GM19372 (cell line): ENCODE measurements around the gene SNCB.
"Not testable (repeated sequence)": the region's sequence is repeated elsewhere in the genome, so short reads cannot be mapped to it uniquely, and the experiment has no call there.

ENCODE experiments used
- ATAC-seq: cut with Tn5 transposase; IDR thresholded peaks from one replicate; pipeline ENCODE4 v1.9.1; 2021; ENCODE audit warnings: mild to moderate bottlenecking, low read depth, moderate library complexity; ENCODE audit not compliant: unreplicated experiment

SNCB gene

GRCh38 chr5:176606032-176606431, 24.3 kb downstream of the SNCB start:
- ATAC-seq, result no peak

GRCh38 chr5:176603091-176603490, 27.2 kb downstream of the SNCB start:
- no peak for ATAC-seq

- no peak for ATAC-seq
Observed at GRCh38 chr5:176601901-176602482, 28.3 kb downstream of the SNCB start.

GRCh38 chr5:176599749-176600430, 30.4 kb downstream of the SNCB start:
- ATAC-seq, result not testable (repeated sequence)

DNA sequence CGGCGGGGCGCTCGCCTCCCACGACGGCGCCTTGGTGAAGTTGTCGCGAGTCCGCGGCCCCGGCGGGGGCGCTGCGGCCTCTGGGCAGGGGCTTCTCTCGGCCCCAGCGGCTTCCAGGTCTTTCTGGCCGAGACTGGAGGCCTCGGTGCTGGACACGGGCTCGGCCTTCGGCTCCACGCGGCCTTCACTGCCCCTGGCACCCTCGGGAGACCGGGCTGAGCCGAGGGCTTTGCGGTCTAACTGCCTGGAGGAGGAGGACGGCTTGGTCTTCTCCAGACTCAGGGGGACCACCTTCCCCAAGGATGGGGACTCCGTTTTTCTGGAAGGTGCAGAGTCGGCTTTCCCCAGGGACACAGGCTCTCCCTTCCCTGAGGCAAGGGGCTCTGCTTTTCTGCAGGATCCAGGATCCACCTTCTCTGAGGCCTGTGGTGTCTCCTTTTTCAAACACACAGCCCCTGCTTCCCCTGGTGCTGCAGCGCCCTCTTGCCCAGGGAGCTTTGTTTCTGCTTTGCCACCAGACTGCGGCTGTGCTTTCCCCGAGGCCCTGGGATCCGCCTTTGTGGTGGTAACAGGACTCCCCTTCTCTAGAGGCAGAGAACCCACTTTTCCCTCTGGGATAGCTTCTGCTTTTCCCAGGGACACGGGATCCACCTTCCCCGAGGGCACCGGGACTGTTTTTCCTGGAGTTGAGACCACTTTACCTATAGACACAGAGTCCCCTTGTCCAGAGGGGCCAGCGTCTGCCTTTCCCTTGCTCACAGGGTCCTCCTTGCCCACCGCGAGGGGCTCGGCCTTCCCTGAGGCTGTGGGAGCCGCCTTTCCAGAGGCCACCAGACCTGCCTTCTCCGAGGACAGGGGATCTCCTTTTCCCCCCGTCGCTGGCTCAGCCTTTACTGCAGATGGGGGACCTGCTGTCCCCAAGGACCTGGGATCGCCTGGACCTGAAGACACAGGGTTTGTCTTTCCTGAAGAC, 32.6 kb downstream of the SNCB start:
- ATAC-seq, result no peak

GRCh38 chr5:176596689-176597416, 33.5 kb downstream of the SNCB start:
- no peak for ATAC-seq

- ATAC-seq, result no peak
Observed at GRCh38 chr5:176596069-176596644, 34.2 kb downstream of the SNCB start.

DNA sequence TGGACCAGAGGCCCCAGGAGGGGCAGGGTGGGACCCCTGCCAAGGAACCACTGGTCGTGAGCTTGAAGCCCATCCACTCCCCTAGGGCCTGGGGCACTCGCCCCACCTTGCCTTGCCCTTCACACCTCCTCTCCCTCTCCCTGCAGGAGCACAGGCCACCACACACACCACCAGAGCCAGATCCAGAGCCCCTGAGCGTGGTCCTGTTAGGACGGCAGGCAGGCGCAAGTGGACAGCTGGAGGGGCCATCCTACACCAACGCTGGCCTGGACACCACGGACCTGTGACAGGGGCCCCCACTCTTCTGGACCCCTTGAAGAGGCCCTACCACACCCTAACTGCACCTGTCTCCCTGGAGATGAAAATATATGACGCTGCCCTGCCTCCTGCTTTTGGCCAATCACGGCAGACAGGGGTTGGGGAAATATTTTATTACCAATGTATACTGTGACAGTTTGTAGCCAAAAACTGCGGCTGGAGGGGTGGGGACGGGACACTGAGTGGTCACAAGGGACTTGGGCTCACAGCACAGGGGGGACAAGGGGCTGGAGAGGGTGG, 34.9 kb downstream of the SNCB start:
- ATAC-seq, result no peak

- no peak for ATAC-seq
Observed at GRCh38 chr5:176594554-176594953, 35.8 kb downstream of the SNCB start.

GRCh38 chr5:176593273-176593869, 37.0 kb downstream of the SNCB start:
- no peak for ATAC-seq

GRCh38 chr5:176592573-176592972, 37.8 kb downstream of the SNCB start:
- ATAC-seq, result no peak

DNA sequence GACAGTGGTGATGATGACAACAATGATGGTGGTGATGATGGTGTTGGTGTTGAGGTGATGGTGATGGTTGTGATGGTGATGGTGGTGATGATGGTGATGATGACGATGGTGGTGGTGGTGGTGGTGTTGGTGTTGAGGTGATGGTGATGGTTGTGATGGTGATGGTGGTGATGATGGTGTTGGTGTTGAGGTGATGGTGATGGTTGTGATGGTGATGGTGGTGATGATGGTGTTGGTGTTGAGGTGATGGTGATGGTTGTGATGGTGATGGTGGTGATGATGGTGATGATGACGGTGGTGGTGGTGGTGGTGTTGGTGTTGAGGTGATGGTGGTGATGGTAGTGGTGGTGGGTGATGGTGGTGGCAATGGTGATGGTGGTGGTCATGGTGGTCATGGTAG, 38.7 kb downstream of the SNCB start:
- not testable (repeated sequence) for ATAC-seq

DNA sequence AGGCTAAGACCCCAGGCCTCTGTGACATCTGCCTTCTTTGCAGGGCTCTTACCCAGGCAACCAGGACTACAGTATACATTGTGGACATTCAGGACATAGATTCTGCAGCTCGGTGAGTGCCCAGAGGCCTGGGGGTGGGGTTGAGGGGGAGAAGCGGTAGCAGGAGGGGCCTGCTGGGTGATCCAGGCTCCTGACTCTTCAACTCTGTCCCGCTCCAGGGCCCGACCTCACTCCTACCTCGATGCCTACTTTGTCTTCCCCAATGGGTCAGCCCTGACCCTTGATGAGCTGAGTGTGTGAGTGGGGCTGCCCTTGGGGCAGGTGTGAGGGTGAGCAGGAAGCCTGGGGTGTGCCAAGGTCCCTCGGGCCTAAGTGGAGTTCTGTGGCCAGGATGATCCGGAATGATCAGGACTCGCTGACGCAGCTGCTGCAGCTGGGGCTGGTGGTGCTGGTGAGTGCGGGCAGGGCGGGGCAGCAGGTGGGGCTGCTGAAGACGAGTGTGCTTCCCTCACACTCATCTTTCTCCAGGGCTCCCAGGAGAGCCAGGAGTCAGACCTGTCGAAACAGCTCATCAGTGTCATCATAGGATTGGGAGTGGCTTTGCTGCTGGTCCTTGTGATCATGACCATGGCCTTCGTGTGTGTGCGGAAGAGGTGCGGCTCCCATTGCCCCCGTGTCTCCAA, 40.2 kb downstream of the SNCB start:
- no peak for ATAC-seq

GRCh38 chr5:176589039-176589769, 41.1 kb downstream of the SNCB start:
- ATAC-seq, result no peak

DNA sequence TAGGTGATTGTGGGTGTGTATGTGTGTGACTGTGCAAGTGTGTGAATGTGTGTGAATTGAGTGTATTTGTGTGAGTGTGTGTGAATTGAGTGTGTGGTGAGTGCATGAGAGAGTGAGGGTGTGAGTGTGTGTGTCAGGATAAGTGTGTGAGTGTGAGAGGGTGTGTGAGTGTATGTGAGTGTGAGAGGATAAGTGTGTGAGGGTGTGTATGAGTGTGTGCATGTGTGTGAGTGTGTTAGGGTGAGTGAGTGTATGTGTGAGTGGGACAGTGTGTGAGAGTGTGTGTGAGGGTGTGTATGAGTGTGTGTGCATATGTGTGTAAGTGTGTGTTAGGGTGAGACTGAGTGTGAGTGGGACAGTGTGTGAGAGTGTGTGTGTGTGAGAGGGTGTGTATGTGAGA, 42.0 kb downstream of the SNCB start:
- ATAC-seq, result no peak

DNA sequence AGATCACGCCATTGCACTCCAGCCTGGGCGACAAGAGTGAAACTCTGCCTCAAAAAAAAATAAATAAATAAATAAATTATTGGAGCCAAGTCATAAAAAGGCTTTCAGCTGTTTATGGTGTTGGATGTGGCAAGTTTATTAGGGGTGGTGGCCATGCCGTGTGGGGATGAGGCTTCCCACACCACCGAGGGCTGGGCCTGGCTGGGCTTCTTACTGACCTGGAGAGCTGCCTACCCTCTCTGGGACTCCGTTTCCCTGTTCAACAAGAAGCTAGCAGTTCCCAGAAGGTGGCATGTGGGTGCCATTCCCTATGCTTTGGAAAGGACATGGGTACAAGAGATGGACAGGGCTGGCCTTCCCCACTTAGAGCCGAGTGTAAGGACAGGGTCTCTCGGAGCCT, 42.9 kb downstream of the SNCB start:
- no peak for ATAC-seq

- ATAC-seq, result no peak
Observed at GRCh38 chr5:176583076-176583475, 47.3 kb downstream of the SNCB start.

DNA sequence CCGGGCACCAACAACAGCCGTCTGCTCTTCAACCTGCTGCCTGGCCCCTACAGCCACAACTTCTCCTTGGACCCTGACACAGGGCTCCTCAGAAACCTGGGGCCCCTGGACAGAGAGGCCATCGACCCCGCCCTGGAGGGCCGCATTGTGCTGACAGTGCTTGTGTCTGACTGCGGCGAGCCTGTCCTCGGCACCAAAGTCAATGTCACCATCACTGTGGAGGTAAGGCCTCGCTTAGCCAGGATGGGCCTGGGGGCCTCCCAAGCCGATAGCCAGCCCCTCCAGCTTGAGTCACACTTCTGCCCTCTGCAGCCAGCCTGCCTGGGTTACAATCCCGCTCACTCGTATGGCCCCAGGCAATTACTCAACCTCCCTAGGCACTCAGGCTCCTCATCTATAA, 49.0 kb downstream of the SNCB start:
- no peak for ATAC-seq
